Aorta (tissue), 5 donors: ENCODE data around the gene TECPR1. TPM values are rescaled to one million over a fixed set of nuclear protein-coding genes. Genes with fewer than 3 reads are reported as not detected.

ENCODE experiments used
- ATAC-seq: fragments of 200-7000 bp; cut with Tn5 transposase; one replicate; pipeline ENCODE4 v1.9.1; 2022; ENCODE audit warnings: moderate library complexity; ENCODE audit not compliant: low FRiP score
- DNase-seq, 2 donors: peaks; one replicate each; pipeline ENCODE4 v3.0.0-alpha.2; 2020
- H3K27ac ChIP-seq, 2 donors: one replicate each; pipeline ENCODE4 v1.5.1; 2013; ENCODE audit warnings: low read length in 2 of 2, mild to moderate bottlenecking in 2 of 2, moderate library complexity in 2 of 2, control low read depth in 1 of 2, inconsistent platforms in 1 of 2, low read depth in 1 of 2
- H3K27me3 ChIP-seq, 2 donors: one replicate each; pipeline ENCODE4 v1.6.1; 2013; ENCODE audit warnings: control low read depth in 1 of 2, low read length in 1 of 2, mild to moderate bottlenecking in 1 of 2, moderate library complexity in 1 of 2; ENCODE audit not compliant: insufficient read depth in 2 of 2, control insufficient read depth in 1 of 2
- H3K36me3 ChIP-seq, 2 donors: one replicate each; pipeline ENCODE4 v1.6.1; 2013; ENCODE audit warnings: control low read depth in 1 of 2, low read length in 1 of 2, mild to moderate bottlenecking in 1 of 2; ENCODE audit not compliant: insufficient read depth in 2 of 2, control insufficient read depth in 1 of 2
- H3K4me1 ChIP-seq, 2 donors: one replicate each; pipeline ENCODE4 v1.6.1; 2013; ENCODE audit warnings: low read length in 2 of 2, control low read depth in 1 of 2, mild to moderate bottlenecking in 1 of 2, moderate library complexity in 1 of 2; ENCODE audit not compliant: insufficient read depth in 2 of 2, control insufficient read depth in 1 of 2
- H3K4me3 ChIP-seq, 2 donors: one replicate each; pipeline ENCODE4 v1.5.1; 2013; ENCODE audit warnings: low read length in 2 of 2, control low read depth in 1 of 2, mild to moderate bottlenecking in 1 of 2
- H3K9me3 ChIP-seq: one replicate; pipeline ENCODE4 v1.6.1; 2013; ENCODE audit warnings: mild to moderate bottlenecking, low read length; ENCODE audit not compliant: control insufficient read depth
- WGBS, 2 donors: extraction: QIAGEN DNeasy Blood & Tissue Kit; methylation state at CpG; one replicate each; pipeline ENCODE4 v1.1.7; 2013; 5-methylcytosine and 5-hydroxymethylcytosine counted together
- intact Hi-C, 2 donors: fragments of 100-400 bp; cut with DNase I; formaldehyde crosslinking; loops; one replicate each; pipeline versions ENCODE4 v1.14.2 to v1.15.0; 2022
- long read RNA-seq, 2 donors: library from polyadenylated mRNA; unstranded; transcript quantifications; one replicate each; pipeline ENCODE4 v2.0.0, GENCODE V29; 2020 to 2021
- polyA plus RNA-seq, 2 donors: library from polyadenylated mRNA; stranded (reverse); fragments of 200-250 nt; gene quantifications; one replicate each; pipeline ENCODE4 v1.2.3, GENCODE V29; 2013
- total RNA-seq, 2 donors: library from RNA; stranded (reverse); fragmentation: NEBNext Ultra II Directional; extraction: Animal tissue kit (Norgen Biotek cat#: 25700); gene quantifications; one replicate each; pipeline ENCODE4 v1.2.1, GENCODE V29; 2021
- donor health status: healthy with polysubstance abuse.
- donor health status: Bipolar disorder and iron deficiency.
- donor health status: DM: no; HTN: no; CAD: no.
- donor health status: DM: no; HTN: no; CAD: no.
- donor health status: DM: yes; HTN: yes; CAD: no.

The TECPR1 gene, protein sequence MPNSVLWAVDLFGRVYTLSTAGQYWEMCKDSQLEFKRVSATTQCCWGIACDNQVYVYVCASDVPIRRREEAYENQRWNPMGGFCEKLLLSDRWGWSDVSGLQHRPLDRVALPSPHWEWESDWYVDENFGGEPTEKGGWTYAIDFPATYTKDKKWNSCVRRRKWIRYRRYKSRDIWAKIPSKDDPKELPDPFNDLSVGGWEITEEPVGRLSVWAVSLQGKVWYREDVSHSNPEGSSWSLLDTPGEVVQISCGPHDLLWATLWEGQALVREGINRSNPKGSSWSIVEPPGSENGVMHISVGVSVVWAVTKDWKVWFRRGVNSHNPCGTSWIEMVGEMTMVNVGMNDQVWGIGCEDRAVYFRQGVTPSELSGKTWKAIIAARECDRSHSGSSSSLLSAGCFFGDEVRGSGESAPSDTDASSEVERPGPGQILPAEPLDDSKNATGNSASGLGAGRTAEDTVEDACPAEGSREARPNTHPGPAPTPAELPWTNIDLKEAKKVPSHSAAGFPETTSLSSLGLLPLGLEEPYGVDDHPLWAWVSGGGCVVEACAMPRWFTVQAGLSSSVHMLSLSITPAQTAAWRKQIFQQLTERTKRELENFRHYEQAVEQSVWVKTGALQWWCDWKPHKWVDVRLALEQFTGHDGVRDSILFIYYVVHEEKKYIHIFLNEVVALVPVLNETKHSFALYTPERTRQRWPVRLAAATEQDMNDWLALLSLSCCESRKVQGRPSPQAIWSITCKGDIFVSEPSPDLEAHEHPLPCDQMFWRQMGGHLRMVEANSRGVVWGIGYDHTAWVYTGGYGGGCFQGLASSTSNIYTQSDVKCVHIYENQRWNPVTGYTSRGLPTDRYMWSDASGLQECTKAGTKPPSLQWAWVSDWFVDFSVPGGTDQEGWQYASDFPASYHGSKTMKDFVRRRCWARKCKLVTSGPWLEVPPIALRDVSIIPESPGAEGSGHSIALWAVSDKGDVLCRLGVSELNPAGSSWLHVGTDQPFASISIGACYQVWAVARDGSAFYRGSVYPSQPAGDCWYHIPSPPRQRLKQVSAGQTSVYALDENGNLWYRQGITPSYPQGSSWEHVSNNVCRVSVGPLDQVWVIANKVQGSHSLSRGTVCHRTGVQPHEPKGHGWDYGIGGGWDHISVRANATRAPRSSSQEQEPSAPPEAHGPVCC
- 10 to 100 TPM; 33.8 to 48.0 TPM for total RNA-seq
- polyA plus RNA-seq = 10 to 100 TPM; 16.0 to 24.7 TPM
- long read RNA-seq, donor 1, full-length matches to known transcripts = 7 of 77 reads
- long read RNA-seq, donor 1, partial matches to known transcripts = 36 of 77 reads
- long read RNA-seq, donor 1, other reads (novel, unspliced or antisense) = 34 of 77 reads
- long read RNA-seq, donor 2, full-length matches to known transcripts = 4 of 26 reads
- long read RNA-seq, donor 2, partial matches to known transcripts = 9 of 26 reads
- long read RNA-seq, donor 2, other reads (novel, unspliced or antisense) = 13 of 26 reads

DNA sequence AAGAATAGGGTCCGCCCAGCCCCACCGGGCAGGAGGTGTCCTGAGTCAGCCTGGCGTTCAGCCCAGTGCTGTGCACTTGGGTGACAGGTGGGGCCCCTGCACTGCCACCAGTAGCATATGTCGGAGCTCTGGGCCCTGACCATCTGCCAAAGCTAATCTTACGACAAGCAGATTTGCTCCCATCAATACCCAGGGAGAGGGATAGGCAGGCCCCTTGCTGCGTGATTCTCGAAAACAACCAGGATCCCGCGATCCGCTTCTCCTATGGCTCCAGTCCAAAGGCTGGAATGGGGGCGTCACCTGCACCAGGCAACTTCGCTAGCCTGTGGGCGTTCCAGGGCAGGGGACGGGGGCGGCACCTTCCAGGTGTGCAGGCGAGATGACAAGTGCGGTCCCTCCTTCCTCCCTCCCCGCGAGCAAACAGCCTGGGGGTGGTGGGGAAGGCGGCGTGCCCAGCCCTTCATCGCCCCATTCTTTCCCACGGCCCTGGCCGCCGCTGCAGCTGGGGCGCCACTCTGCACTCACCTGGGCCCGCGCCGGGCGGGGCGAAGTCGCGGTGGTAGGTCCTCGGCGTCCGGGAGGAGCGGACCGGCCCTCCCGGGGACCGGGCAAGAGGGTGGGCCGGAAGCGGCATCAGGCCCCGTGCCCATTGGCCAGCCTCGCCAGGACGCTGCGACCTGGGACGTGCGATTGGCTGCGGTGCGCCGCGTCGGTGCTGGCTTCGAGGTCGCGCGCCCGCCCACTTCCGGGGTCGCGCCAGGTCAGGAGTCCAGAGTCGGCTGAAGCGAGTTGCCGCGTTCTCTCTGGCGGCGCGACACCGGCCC is at the start of gene TECPR1:
TSS of gene TECPR1 (minus strand) at position 632 of the 824 bp plus-strand sequence. CDS start 6,086 bp downstream, outside the sequence.
- H3K4me3 ChIP-seq = peak within 1 kb of the TSS; percentile 75 to 80
- no peaks in the 10 kb centered on the region for H3K4me1 ChIP-seq
- 0 to 1% methylated on average over 55 to 69 of the region's 69 CpGs for WGBS, 2 donors
- H3K27ac ChIP-seq = peak within 1 kb of the TSS in 1 of 2 donors; percentile 39
- H3K36me3 ChIP-seq = no peaks in the 10 kb centered on the region
- peak; percentile 99 for ATAC-seq
- H3K27me3 ChIP-seq = no peaks in the 10 kb centered on the region
- peak; percentile 97 to 98 for DNase-seq
- no peaks in the 10 kb centered on the region for H3K9me3 ChIP-seq
- intact Hi-C loops = loop anchor here (2.0 to 10.0 kb wide), 2 partner anchors 33 to 593 kb away; no protein-coding TSS in a partner anchor

DNA sequence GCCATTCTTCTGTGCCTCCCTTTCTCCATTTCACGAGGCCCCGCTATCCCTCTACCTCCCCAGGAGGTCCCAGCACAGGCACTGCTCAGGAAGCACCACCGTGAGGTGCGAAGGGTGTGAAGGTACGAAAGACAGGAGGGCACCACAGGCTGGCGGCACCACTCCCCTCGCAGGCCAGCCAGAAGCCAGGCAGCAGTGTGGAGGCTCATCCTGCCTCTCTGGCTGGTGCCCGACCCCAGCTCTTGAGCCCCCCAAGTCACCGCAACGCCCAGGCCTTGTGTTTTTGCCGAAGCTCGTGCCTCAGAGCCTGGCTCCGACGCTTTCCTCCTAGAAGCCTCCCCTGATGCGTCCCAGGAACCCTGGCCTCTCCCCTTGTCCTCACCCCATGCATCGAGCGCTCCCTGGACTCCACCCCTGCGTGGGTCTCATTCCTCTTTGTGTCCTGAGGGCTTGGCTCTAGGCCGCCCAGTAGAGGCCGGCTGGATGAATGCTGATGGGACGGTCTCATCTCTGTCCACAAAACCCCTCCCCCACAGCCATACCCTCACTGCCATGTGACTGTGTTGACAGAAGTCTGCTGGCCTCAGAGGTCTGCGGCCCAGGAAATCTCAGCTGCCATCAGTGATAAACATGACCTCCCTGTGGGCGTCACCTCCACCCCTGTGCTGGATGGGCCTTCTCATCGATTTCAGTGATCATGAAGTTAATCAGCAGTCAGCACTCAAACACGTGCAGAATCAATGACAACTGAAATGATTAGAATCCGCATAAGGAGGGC is 48.8 kb upstream of the TECPR1 start:
- DNase-seq (no peak), ATAC-seq (no peak)
- Histone ChIP-seq H3K4me1 (no peaks in the 10 kb centered on the region), H3K9me3 (no peaks in the 10 kb centered on the region), H3K27me3 (no peaks in the 10 kb centered on the region), H3K4me3 (no peak overlapping the region), H3K36me3 (no peaks in the 10 kb centered on the region), H3K27ac (no peak overlapping the region)
- 81 to 86% methylated on average over 26 of the region's 26 CpGs for WGBS, 2 donors
- intact Hi-C loops = no loop called here

DNA sequence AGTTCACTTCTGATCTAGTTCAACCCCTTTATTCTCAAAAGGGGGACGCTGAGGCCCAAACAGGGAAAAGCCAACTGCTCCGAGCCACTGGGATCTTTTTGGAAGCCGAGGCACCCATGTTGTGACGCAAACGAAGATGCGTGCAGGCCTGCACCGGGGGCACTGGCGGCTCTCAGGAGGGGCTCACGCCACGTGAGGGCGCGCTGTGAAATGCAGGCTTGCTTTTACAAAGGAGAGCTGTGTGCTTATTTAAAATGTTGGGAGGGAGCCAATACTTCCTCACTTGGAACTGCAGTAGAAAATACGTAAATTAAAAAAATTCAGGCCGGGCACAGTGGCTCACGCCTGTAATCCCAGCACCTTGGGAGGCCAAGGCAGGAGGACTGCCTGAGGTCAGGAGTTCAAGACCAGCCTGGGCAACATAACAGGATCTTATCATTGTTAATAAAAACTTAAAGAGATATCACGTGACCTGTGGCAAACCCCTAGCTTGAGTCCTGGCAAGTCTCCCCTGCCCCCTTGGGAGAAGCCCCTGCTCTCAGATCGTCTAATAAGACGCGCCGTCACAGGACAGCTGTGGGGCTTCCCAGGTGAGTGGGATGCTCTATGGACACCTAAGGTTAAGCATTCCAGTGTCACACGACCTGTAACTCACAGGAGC is 45.7 kb upstream of the TECPR1 start:
- no peaks in the 10 kb centered on the region for H3K4me1 ChIP-seq
- intact Hi-C loops = no loop called here
- peaks cover 0 to 1% of the 10 kb centered on the region in 2 donors for H3K36me3 ChIP-seq
- 65 to 68% methylated on average over 21 of the region's 21 CpGs for WGBS, 2 donors
- H3K27me3 ChIP-seq = no peaks in the 10 kb centered on the region
- no peaks in the 10 kb centered on the region for H3K9me3 ChIP-seq
- no peak for ATAC-seq
- no peak for DNase-seq
- H3K27ac ChIP-seq = no peak overlapping the region
- no peak overlapping the region for H3K4me3 ChIP-seq

DNA sequence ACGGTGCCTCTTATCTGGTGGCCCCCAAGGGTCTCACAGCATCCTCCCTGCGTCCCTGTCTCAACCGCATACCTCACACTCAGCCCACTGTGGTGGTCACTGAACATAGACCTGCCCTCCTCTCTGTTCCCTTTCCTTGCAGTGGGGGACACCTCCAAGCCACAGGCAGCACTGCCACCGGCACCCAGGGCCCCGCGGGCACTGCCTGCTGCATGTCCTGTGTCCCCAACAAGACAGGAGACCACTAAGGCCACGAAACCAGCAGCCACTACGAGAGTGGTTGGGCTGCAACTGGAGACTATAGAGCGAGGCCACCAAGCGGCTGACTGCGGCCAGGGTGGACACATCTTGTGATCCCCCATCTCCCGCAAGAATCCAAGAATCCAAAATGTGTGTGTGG is 44.8 kb upstream of the TECPR1 start:
- ATAC-seq = no peak
- Histone ChIP-seq H3K9me3 (no peaks in the 10 kb centered on the region), H3K4me3 (no peak overlapping the region), H3K36me3 (peaks cover 0 to 4% of the 10 kb centered on the region in 2 donors), H3K27me3 (no peaks in the 10 kb centered on the region), H3K27ac (no peak overlapping the region), H3K4me1 (no peaks in the 10 kb centered on the region)
- intact Hi-C loops = no loop called here
- 83 to 94% methylated on average over 12 of the region's 12 CpGs for WGBS, 2 donors
- no peak for DNase-seq

DNA sequence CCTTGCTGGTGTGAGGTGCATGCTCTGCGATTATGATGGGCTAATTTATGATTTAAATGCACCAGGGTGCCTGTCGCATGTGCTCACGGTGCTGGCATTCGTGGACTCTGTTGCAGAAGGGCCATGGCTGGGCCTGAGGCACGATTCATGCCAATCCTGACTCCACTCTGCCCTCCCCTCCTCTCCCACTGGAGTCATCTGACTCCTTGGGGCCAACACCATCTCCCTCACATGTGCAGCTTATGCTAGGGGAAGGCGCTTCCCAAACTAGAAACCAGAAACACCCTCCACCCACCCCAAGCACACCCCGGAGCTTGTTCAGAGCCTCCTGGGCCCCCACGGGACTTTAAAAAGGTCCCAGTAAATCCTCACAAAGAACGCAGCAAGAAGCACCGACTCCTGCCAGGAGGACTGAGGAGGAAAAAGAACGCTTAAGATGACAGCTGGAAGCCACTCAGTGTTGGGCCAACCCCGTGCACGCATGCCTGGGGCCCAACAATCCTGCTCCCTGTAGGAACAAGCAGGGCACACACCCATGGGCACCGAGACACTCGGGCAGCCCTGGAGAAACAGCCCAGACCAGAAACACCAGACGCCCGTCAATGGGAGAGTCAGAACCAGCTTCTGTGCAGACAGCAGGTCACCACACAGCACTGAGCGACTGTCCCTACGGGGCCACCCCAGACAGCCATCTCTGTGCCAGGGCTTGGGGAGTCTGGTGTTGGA is 43.6 kb upstream of the TECPR1 start:
- ATAC-seq = no peak
- intact Hi-C loops = no loop called here
- WGBS, 2 donors = 80 to 82% methylated on average over 19 of the region's 19 CpGs

DNA sequence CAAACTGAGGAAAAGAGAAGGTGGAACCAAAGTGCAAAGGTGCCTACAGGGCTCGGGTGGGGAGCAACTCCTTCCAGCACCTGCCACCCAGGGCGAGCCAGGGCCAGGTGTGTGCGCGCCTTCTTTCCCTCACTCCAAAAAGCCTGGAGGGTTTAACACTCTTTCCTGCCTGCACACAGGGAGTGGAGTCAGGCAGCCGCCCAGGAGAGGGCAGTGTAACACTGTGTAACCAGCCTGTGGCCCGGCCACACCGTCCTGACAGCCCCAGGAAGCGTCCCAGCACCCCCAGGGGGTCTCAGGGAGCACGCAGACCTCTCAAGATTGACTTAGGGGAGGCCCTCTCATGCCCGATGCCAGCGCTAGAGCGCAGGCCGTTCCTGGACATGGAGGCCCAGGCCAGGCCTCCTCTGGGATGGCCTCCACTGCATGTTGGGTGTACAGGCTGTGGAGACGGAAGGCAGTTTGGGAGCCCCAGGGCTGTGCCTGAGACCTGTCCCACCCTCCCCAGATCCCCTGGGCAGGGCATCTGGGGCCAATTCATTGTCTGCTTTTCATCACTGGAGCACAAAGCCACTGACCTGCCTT is 42.9 kb upstream of the TECPR1 start:
- no peak for ATAC-seq

More for the DNA sequence above, 43.6 kb upstream of the TECPR1 start:
- Histone ChIP-seq H3K9me3 (no peaks in the 10 kb centered on the region), H3K27ac (no peak overlapping the region), H3K4me1 (no peaks in the 10 kb centered on the region), H3K36me3 (peaks cover 0 to 7% of the 10 kb centered on the region in 2 donors), H3K27me3 (no peaks in the 10 kb centered on the region), H3K4me3 (no peak overlapping the region)
- DNase-seq = no peak

More for the DNA sequence above, 42.9 kb upstream of the TECPR1 start:
- H3K27ac ChIP-seq = no peak overlapping the region
- DNase-seq = no peak
- H3K4me1 ChIP-seq = no peaks in the 10 kb centered on the region
- H3K36me3 ChIP-seq = peaks cover 0 to 7% of the 10 kb centered on the region in 2 donors
- no peak overlapping the region for H3K4me3 ChIP-seq
- no peaks in the 10 kb centered on the region for H3K27me3 ChIP-seq
- intact Hi-C loops = no loop called here
- H3K9me3 ChIP-seq = no peaks in the 10 kb centered on the region
- 57 to 58% methylated on average over 13 to 14 of the region's 14 CpGs for WGBS, 2 donors
